Stromal cell of bone marrow (primary cell): Measurements from ENCODE around the gene NNMT.

Experiments used
- DNase-seq: peaks from one replicate; pipeline ENCODE4 v3.0.0-alpha.2; 2012; ENCODE audit warnings: low read depth

NNMT gene

GRCh38 chr11:114348200-114349191, 52.3 kb downstream of the NNMT start:
- DNase-seq = peak; percentile 54

GRCh38 chr11:114350022-114350421, 53.8 kb downstream of the NNMT start:
- no peak for DNase-seq

DNA sequence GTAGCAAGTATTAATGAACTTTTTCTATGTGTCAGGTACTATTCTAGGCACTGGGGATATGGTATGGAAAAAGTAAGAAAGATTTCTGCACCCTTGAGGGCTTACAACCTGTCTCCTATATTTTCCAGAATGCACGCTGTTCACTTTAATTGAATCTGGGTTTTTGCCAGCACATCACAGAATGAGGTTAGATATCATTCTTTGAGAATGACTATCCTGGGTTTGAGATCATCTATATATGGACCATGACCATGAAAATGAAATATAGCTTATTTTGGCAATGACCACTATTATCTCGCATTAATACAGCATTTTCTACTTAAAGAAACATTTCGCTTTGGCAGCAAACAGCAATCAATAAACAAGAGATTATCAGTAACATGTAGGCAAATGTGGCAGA, 57.2 kb downstream of the NNMT start:
- no peak for DNase-seq

GRCh38 chr11:114354076-114354475, 57.9 kb downstream of the NNMT start:
- DNase-seq = peak; percentile 83

DNA sequence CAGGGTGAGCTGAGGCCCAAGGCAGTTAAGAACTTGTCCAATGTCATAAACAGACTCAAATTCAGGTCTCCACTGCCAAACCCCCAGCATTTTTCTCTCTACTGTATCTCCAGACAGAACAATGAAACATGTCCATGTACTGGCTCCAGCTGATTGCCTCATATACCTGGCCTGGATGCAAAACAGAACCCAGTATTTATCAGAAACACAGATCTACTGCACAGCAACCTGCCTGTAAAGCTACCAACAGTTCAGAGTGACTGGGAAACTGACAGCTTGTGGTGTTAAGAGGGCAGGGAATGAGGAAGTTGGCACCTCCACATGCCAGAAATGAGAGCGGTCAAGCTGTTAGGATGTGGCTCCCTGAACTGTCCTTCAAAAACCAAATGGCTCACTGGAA, 62.5 kb downstream of the NNMT start:
- DNase-seq = no peak

DNA sequence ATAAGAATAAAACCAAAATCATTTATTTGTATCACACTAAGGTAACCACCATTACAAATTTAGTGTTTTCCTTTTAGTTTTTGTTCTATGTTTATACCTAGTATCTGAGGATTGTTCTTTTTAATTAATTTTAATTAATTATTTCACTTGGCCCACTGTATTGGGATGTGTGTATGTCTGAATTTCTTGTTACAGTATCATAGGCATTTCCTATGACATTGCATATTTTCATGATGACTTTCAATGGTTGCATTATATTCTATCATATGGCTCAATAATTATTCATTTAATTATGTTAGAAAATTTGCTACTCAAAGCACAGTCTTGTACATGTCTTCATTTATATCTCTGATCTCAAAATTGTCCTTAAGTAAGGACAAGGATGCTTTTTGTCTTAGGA, 63.1 kb downstream of the NNMT start:
- DNase-seq = no peak

DNA sequence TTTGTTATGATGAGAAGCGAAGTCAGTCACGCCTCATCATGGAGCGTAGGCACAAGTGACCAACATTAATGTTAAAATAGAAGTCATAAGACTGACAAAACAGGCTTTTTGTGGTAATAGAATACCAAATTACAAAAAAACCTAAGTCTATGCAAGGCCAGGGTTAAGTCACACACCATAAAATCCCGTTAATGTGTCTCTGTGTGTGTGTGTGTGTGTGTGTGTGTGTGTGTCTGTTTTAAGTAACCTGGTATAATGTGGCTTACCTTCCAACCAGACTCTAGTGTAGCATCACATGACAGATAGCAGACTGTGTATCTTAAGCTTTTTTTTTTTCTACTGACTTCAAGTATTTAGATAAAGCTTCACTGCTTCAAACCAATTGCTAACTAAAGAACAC, 66.1 kb downstream of the NNMT start:
- no peak for DNase-seq

GRCh38 chr11:114362958-114363357, 66.8 kb downstream of the NNMT start:
- no peak for DNase-seq
